H7 (cell line): ENCODE results near the gene ZDHHC3. TPM values are rescaled to one million over a fixed set of nuclear protein-coding genes. Genes with fewer than 3 reads are reported as not detected.

Experiments used
- DNase-seq: peaks from one replicate; pipeline ENCODE4 v3.0.0; 2012
- H3K27me3 ChIP-seq: 2 replicates; pipeline ENCODE4 v1.6.0; 2011; ENCODE audit warnings: mild to moderate bottlenecking, low read length; ENCODE audit not compliant: control insufficient read depth, insufficient read depth
- H3K36me3 ChIP-seq: replicated peaks from 2 replicates; pipeline ENCODE4 v1.5.1; 2011; ENCODE audit warnings: low read length; ENCODE audit not compliant: control insufficient read depth, insufficient read depth
- H3K4me3 ChIP-seq: 2 replicates; pipeline ENCODE4 v1.5.1; 2011; ENCODE audit warnings: low read depth, mild to moderate bottlenecking, control low read depth, low read length, moderate library complexity; ENCODE audit not compliant: insufficient read depth
- total RNA-seq: library from RNA; depleted of rRNA; stranded (reverse); fragments of >200 nt; shearing (Covaris generic); gene quantifications from 2 replicates; pipeline ENCODE4 v1.2.3, GENCODE V29; 2014; rRNA removed

The ZDHHC3 gene
- total RNA-seq, 1 experiment from 2014 or later = 55.6 TPM

DNA sequence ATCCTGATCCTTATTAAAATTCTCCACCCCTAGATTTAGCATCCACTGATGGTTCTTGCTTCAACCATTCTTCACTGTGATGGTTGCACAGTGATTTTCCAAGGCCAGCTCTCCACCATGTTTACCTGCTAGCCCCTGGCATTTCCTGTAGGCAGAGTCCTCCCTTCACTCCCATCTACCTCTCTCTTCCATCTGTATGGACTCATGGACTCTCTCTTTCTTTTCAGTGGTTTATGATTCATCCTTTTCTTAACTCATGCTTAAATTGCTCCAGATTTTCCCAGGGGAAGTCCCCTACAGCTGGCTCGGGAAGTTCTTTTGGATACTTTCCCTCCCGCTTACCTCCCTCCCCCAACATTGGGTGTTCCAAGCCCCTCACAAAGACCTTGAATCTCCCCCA, 82.9 kb downstream of the ZDHHC3 start:
- no peak for DNase-seq
- H3K4me3 ChIP-seq = no peak overlapping the region
- H3K27me3 ChIP-seq = no peaks in the 10 kb centered on the region
- no peaks in the 10 kb centered on the region for H3K36me3 ChIP-seq

GRCh38 chr3:44892689-44893088, 83.3 kb downstream of the ZDHHC3 start:
- no peak for DNase-seq
- Histone ChIP-seq H3K4me3 (no peak overlapping the region), H3K36me3 (no peaks in the 10 kb centered on the region), H3K27me3 (no peaks in the 10 kb centered on the region)

DNA sequence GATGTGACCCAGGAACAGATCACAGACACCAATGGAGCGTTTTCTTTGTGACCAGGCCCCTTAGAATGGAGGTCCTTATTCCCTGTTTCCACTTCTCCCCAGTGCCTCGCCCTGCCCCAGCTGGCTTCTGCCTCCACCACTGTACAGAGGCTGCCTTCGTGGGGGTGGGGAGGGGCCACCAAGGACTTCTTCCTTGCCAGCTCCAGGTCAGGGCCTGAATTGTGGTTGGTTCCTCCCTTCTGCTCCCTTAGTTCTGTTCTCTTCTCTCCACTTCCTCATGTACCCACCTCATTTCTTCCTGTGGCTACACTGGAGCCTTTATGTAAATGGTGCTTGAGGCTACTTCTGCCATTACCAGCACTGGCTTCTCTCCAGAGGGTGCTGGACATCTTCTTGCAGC, 85.1 kb downstream of the ZDHHC3 start:
- DNase-seq = no peak
- Histone ChIP-seq H3K36me3 (no peaks in the 10 kb centered on the region), H3K4me3 (no peak overlapping the region), H3K27me3 (no peaks in the 10 kb centered on the region)

DNA sequence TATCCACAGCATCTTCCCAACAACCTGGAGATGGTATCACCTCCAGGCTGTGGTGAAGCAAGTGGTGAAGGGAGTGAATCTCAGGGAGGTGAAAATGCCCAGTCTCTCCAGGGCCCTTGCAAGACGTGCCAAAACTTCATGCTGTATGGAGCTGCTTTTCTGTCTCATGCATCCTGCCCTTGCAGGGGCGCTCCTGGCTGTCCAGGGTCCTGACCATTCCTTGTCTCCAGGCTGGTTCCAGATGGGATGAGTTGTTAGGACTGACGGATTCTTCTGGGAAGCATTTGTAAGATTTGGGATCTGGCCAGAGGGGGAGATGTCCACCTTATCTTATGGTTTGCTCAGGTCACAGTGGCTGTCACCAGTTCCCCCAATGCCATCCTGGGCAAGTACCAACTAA, 85.7 kb downstream of the ZDHHC3 start:
- Histone ChIP-seq H3K4me3 (no peak overlapping the region), H3K27me3 (no peaks in the 10 kb centered on the region), H3K36me3 (no peaks in the 10 kb centered on the region)
- DNase-seq = peak; percentile 61

DNA sequence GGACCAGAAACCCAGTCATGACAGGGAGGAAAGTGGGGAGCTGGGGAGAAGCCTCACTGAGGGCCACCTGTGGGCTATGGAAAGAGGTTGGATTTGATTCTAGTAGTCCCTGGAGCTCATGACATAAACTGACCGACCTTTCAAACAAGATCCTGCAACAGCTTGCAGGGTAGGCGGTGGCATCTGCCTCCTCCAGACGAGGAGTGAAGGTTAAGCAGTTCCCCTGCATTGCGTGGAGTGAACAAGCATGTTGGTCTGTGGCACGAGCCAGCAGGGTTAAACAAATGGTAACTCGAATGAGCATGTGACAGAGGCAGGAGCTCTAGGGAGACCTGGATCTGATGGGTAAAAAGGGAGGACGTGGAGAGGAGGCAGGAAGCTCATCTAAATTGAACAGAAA, 88.9 kb downstream of the ZDHHC3 start:
- Histone ChIP-seq H3K36me3 (no peaks in the 10 kb centered on the region), H3K4me3 (no peak overlapping the region), H3K27me3 (no peaks in the 10 kb centered on the region; the same call in 1 of the 2 replicates)
- DNase-seq = no peak

- Histone ChIP-seq H3K36me3 (no peaks in the 10 kb centered on the region), H3K27me3 (no peaks in the 10 kb centered on the region; the same call in 1 of the 2 replicates), H3K4me3 (no peak overlapping the region)
- no peak for DNase-seq
Observed at GRCh38 chr3:44886561-44886960, 89.4 kb downstream of the ZDHHC3 start.

GRCh38 chr3:44885618-44886017, 90.4 kb downstream of the ZDHHC3 start:
- no peak for DNase-seq
- Histone ChIP-seq H3K36me3 (no peaks in the 10 kb centered on the region), H3K4me3 (no peak overlapping the region), H3K27me3 (no peaks in the 10 kb centered on the region; the same call in 1 of the 2 replicates)

- no peak overlapping the region for H3K4me3 ChIP-seq
- no peak for DNase-seq
- no peaks in the 10 kb centered on the region for H3K36me3 ChIP-seq
- no peaks in the 10 kb centered on the region; the same call in 1 of the 2 replicates for H3K27me3 ChIP-seq
Observed at GRCh38 chr3:44883999-44884431, 92.0 kb downstream of the ZDHHC3 start.

GRCh38 chr3:44883213-44883955, 92.6 kb downstream of the ZDHHC3 start:
- no peaks in the 10 kb centered on the region; the same call in 1 of the 2 replicates for H3K27me3 ChIP-seq
- H3K4me3 ChIP-seq = no peak overlapping the region
- no peaks in the 10 kb centered on the region for H3K36me3 ChIP-seq
- no peak for DNase-seq

DNA sequence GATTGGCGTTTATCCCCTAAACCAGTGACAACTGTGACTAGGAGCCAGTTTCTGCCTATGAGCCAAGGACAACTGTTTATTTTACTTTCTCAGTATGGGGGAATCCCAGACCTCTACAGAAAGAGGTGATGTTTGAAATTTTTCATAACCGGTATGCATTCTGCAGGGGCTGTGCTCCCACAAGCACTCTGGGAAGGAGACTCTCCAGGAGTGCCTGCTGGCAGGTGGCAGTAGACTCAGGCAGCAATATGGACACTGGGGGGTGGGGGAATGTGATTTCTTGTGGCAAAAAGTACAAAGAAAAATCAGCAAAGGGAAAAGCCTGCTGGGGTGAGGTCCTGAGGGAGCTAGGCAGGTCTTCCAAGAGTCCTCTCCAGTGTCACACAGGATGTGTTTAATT, 95.7 kb downstream of the ZDHHC3 start:
- Histone ChIP-seq H3K4me3 (no peak overlapping the region), H3K36me3 (no peaks in the 10 kb centered on the region), H3K27me3 (no peaks in the 10 kb centered on the region; the same call in 1 of the 2 replicates)
- no peak for DNase-seq

- Histone ChIP-seq H3K36me3 (no peaks in the 10 kb centered on the region), H3K27me3 (no peaks in the 10 kb centered on the region), H3K4me3 (no peak overlapping the region)
- no peak for DNase-seq
Observed at GRCh38 chr3:44877333-44877732, 98.6 kb downstream of the ZDHHC3 start.

GRCh38 chr3:44875596-44875995, 100.4 kb downstream of the ZDHHC3 start:
- DNase-seq = no peak
- Histone ChIP-seq H3K27me3 (no peaks in the 10 kb centered on the region), H3K4me3 (no peak overlapping the region), H3K36me3 (no peaks in the 10 kb centered on the region)

Other genes with a start within 250 kb of the ZDHHC3 start
- 0.04 and 0.17 TPM in 2 replicates for gene ZNF501, start 246.5 kb downstream of the ZDHHC3 start, total RNA-seq
- 30.8 and 37.8 TPM in 2 replicates for gene KIAA1143, start 214.6 kb downstream of the ZDHHC3 start, total RNA-seq
- gene KIF15, start 214.4 kb downstream of the ZDHHC3 start, total RNA-seq = 19.3 and 38.8 TPM in 2 replicates
- gene TMEM42, start 114.3 kb downstream of the ZDHHC3 start, total RNA-seq = 16.0 and 20.4 TPM in 2 replicates
- gene TGM4, start 101.6 kb downstream of the ZDHHC3 start, total RNA-seq = 0.11 TPM in 1 of 2 replicates, not detected in the other
- gene EXOSC7, start 70 bp upstream of the ZDHHC3 start, total RNA-seq = 83.4 and 96.3 TPM in 2 replicates
- not detected in 2 replicates for gene CLEC3B, start 50.1 kb upstream of the ZDHHC3 start, total RNA-seq
- 1.5 and 2.2 TPM in 2 replicates for gene CDCP1, start 170.2 kb upstream of the ZDHHC3 start, total RNA-seq